ENCODE data around the gene UCN.

Gene UCN

DNA sequence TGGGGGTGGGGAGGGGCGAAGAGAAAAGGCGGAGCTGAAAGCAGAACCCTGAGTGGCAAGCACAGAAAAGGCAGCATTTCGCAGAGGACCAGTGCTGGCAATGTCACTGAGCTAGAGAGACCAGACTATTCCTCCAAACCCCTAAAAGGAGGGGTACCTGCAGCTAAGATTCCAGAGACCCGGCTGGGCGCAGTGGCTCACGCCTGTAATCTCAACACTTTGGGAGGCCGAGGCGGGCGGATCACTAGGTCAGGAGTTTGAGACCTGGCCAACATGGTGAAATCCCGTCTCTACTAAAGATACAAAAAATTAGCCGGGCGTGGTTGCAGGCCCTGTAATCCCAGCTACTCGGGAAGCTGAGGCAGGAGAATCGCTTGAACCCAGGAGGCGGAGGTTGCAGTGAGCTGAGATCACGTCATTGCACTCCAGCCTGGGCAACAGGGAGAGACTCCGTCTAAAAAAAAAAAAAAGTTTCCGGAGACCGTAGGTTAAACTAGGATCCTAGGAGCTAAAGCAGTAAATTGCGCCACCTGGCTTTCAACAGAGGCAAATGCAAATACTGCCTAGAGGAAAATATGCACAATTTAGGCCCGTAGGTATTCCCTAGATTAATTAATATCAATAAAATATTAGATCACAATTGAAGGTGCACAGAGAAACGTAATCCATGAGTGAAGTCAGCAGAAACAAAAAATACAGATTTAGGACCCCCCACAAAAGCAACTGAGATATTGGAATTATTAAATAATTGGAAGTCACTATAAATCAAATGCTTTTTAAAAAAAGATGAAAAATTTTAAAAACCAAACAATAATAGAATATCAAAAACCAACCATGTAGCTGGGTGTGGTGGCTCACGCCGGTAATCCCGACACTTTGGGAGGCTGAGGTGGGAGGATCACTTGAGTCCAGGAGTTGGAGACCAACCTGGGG lies 4.9 kb downstream of the UCN start (continued):
- TF ChIP-seq, protein P1, sequence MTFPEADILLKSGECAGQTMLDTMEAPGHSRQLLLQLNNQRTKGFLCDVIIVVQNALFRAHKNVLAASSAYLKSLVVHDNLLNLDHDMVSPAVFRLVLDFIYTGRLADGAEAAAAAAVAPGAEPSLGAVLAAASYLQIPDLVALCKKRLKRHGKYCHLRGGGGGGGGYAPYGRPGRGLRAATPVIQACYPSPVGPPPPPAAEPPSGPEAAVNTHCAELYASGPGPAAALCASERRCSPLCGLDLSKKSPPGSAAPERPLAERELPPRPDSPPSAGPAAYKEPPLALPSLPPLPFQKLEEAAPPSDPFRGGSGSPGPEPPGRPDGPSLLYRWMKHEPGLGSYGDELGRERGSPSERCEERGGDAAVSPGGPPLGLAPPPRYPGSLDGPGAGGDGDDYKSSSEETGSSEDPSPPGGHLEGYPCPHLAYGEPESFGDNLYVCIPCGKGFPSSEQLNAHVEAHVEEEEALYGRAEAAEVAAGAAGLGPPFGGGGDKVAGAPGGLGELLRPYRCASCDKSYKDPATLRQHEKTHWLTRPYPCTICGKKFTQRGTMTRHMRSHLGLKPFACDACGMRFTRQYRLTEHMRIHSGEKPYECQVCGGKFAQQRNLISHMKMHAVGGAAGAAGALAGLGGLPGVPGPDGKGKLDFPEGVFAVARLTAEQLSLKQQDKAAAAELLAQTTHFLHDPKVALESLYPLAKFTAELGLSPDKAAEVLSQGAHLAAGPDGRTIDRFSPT (tag by site-specific recombination; IDR thresholded peaks at IDR 0.05): no peak
- TF ChIP-seq ZNF768 (tag by site-specific recombination; IDR thresholded peaks at IDR 0.05): no peak
- TF ChIP-seq ZFP69B (tag by site-specific recombination; IDR thresholded peaks at IDR 0.05): 0 out of 2 replicates have a peak, but pooled peaks have one; percentile 12
- no peak for TF ChIP-seq ZFP3 (tag by site-specific recombination; IDR thresholded peaks at IDR 0.05; ENCODE audit: low read depth)
- TF ChIP-seq ZNF10 (tag by site-specific recombination; IDR thresholded peaks at IDR 0.05): no peak
- no peak for TF ChIP-seq EGR2 (tag by site-specific recombination; IDR thresholded peaks at IDR 0.05; ENCODE audit: low read depth)
- no peak for TF ChIP-seq ZNF155 (tag by site-specific recombination; IDR thresholded peaks at IDR 0.05)
- no peak for TF ChIP-seq ZNF560 (tag by site-specific recombination; IDR thresholded peaks at IDR 0.05; ENCODE audit: borderline replicate concordance)
- TF ChIP-seq REPIN1 (tag by site-specific recombination; IDR thresholded peaks at IDR 0.05; ENCODE audit: low read depth): no peak
- TF ChIP-seq ZBTB21 (tag by site-specific recombination; IDR thresholded peaks at IDR 0.05): peak; percentile 70
- TF ChIP-seq ZNF274 (IDR thresholded peaks at IDR 0.05; ENCODE audit: low read length): no peak
- no peak for TF ChIP-seq ZNF274 (tag by site-specific recombination; IDR thresholded peaks at IDR 0.05; ENCODE audit: borderline replicate concordance)
- TF ChIP-seq ZNF777 (tag by site-specific recombination; IDR thresholded peaks at IDR 0.05; ENCODE audit: borderline replicate concordance): no peak
- TF ChIP-seq ZNF747 (tag by site-specific recombination; IDR thresholded peaks at IDR 0.05): no peak
- TF ChIP-seq ZNF654 (tag by site-specific recombination; IDR thresholded peaks at IDR 0.05; ENCODE audit: low read depth): peak; percentile 91
- TF ChIP-seq, protein P2, sequence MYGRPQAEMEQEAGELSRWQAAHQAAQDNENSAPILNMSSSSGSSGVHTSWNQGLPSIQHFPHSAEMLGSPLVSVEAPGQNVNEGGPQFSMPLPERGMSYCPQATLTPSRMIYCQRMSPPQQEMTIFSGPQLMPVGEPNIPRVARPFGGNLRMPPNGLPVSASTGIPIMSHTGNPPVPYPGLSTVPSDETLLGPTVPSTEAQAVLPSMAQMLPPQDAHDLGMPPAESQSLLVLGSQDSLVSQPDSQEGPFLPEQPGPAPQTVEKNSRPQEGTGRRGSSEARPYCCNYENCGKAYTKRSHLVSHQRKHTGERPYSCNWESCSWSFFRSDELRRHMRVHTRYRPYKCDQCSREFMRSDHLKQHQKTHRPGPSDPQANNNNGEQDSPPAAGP (tag by site-specific recombination; IDR thresholded peaks at IDR 0.05): peak; percentile 32; the same call in 1 of the 2 replicates
- TF ChIP-seq, protein P3, sequence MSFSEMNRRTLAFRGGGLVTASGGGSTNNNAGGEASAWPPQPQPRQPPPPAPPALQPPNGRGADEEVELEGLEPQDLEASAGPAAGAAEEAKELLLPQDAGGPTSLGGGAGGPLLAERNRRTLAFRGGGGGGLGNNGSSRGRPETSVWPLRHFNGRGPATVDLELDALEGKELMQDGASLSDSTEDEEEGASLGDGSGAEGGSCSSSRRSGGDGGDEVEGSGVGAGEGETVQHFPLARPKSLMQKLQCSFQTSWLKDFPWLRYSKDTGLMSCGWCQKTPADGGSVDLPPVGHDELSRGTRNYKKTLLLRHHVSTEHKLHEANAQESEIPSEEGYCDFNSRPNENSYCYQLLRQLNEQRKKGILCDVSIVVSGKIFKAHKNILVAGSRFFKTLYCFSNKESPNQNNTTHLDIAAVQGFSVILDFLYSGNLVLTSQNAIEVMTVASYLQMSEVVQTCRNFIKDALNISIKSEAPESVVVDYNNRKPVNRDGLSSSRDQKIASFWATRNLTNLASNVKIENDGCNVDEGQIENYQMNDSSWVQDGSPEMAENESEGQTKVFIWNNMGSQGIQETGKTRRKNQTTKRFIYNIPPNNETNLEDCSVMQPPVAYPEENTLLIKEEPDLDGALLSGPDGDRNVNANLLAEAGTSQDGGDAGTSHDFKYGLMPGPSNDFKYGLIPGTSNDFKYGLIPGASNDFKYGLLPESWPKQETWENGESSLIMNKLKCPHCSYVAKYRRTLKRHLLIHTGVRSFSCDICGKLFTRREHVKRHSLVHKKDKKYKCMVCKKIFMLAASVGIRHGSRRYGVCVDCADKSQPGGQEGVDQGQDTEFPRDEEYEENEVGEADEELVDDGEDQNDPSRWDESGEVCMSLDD (tag by site-specific recombination; IDR thresholded peaks at IDR 0.05): no peak
- TF ChIP-seq, protein P4, sequence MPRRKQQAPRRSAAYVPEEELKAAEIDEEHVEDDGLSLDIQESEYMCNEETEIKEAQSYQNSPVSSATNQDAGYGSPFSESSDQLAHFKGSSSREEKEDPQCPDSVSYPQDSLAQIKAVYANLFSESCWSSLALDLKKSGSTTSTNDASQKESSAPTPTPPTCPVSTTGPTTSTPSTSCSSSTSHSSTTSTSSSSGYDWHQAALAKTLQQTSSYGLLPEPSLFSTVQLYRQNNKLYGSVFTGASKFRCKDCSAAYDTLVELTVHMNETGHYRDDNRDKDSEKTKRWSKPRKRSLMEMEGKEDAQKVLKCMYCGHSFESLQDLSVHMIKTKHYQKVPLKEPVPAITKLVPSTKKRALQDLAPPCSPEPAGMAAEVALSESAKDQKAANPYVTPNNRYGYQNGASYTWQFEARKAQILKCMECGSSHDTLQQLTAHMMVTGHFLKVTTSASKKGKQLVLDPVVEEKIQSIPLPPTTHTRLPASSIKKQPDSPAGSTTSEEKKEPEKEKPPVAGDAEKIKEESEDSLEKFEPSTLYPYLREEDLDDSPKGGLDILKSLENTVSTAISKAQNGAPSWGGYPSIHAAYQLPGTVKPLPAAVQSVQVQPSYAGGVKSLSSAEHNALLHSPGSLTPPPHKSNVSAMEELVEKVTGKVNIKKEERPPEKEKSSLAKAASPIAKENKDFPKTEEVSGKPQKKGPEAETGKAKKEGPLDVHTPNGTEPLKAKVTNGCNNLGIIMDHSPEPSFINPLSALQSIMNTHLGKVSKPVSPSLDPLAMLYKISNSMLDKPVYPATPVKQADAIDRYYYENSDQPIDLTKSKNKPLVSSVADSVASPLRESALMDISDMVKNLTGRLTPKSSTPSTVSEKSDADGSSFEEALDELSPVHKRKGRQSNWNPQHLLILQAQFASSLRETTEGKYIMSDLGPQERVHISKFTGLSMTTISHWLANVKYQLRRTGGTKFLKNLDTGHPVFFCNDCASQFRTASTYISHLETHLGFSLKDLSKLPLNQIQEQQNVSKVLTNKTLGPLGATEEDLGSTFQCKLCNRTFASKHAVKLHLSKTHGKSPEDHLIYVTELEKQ (tag by site-specific recombination; IDR thresholded peaks at IDR 0.05; ENCODE audit: borderline replicate concordance): no peak
- no peak for TF ChIP-seq YY2 (tag by site-specific recombination; IDR thresholded peaks at IDR 0.05)
- TF ChIP-seq, protein P5, sequence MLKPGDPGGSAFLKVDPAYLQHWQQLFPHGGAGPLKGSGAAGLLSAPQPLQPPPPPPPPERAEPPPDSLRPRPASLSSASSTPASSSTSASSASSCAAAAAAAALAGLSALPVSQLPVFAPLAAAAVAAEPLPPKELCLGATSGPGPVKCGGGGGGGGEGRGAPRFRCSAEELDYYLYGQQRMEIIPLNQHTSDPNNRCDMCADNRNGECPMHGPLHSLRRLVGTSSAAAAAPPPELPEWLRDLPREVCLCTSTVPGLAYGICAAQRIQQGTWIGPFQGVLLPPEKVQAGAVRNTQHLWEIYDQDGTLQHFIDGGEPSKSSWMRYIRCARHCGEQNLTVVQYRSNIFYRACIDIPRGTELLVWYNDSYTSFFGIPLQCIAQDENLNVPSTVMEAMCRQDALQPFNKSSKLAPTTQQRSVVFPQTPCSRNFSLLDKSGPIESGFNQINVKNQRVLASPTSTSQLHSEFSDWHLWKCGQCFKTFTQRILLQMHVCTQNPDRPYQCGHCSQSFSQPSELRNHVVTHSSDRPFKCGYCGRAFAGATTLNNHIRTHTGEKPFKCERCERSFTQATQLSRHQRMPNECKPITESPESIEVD (tag by site-specific recombination; IDR thresholded peaks at IDR 0.05): no peak
- no peak for TF ChIP-seq ZNF221 (tag by site-specific recombination; IDR thresholded peaks at IDR 0.05; ENCODE audit: borderline replicate concordance)
- TF ChIP-seq YY1 (tag by site-specific recombination; IDR thresholded peaks at IDR 0.05): no peak
- no peak for TF ChIP-seq SP2 (tag by site-specific recombination; IDR thresholded peaks at IDR 0.05)
- no peak for TF ChIP-seq ZNF16 (tag by site-specific recombination; IDR thresholded peaks at IDR 0.05; ENCODE audit: low read depth)
- no peak for TF ChIP-seq ZNF776 (tag by site-specific recombination; IDR thresholded peaks at IDR 0.05; ENCODE audit: borderline replicate concordance)
- TF ChIP-seq ZNF23 (tag by site-specific recombination; IDR thresholded peaks at IDR 0.05; ENCODE audit: borderline replicate concordance): no peak
- no peak for TF ChIP-seq ZNF132 (tag by site-specific recombination; IDR thresholded peaks at IDR 0.05; ENCODE audit: borderline replicate concordance)
- TF ChIP-seq WT1 (tag by site-specific recombination; IDR thresholded peaks at IDR 0.05): no peak
- TF ChIP-seq ZNF19 (tag by site-specific recombination; IDR thresholded peaks at IDR 0.05; ENCODE audit: low read depth): no peak

Data from HEK293 (cell line).